DOHH2 (cell line): Measurements from ENCODE around the gene TBC1D22A.

Experiments used
- H3F3A ChIP-seq: fragments of 200-600 bp; sonication (generic), shearing (Covaris generic); 2 replicates; pipeline ENCODE4 v1.6.0; 2016; ENCODE audit warnings: antibody characterized with exemption, mild to moderate bottlenecking; ENCODE audit not compliant: control insufficient read depth, insufficient read depth
- H3K27ac ChIP-seq: fragments of 200-600 bp; sonication (generic); 2 replicates; pipeline ENCODE4 v1.5.1; 2014; ENCODE audit warnings: low read depth, mild to moderate bottlenecking, low read length, moderate library complexity
- H3K27me3 ChIP-seq: fragments of 200-600 bp; sonication (generic); 2 replicates; pipeline ENCODE4 v1.6.1; 2014; ENCODE audit warnings: mild to moderate bottlenecking, low read length, mixed read lengths; ENCODE audit not compliant: control insufficient read depth
- H3K36me3 ChIP-seq: fragments of 200-600 bp; sonication (generic); 2 replicates; pipeline ENCODE4 v1.6.1; 2014; ENCODE audit warnings: mild to moderate bottlenecking, low read length, moderate library complexity, mixed read lengths; ENCODE audit not compliant: control insufficient read depth
- H3K4me1 ChIP-seq: fragments of 200-600 bp; sonication (generic); 2 replicates; pipeline ENCODE4 v1.6.1; 2014; ENCODE audit warnings: mild to moderate bottlenecking, low read length, mixed read lengths; ENCODE audit not compliant: control insufficient read depth
- H3K4me2 ChIP-seq: fragments of 200-600 bp; sonication (generic); 2 replicates; pipeline ENCODE4 v1.6.0; 2014; ENCODE audit warnings: mild to moderate bottlenecking, low read length, moderate library complexity
- H3K4me3 ChIP-seq: fragments of 200-600 bp; sonication (generic); 2 replicates; pipeline ENCODE4 v1.5.1; 2014; ENCODE audit warnings: mild to moderate bottlenecking, low read length, mixed read lengths
- H3K79me2 ChIP-seq: fragments of 200-600 bp; sonication (generic); 2 replicates; pipeline ENCODE4 v1.6.1; 2014; ENCODE audit warnings: mild to moderate bottlenecking, low read length, mixed read lengths; ENCODE audit not compliant: control insufficient read depth
- H3K9me2 ChIP-seq: fragments of 200-600 bp; sonication (generic); replicated peaks from 2 replicates; pipeline ENCODE4 v1.6.1; 2014; ENCODE audit warnings: mild to moderate bottlenecking, low read length, mixed read lengths; ENCODE audit not compliant: control insufficient read depth
- H3K9me3 ChIP-seq: fragments of 200-600 bp; sonication (generic); 2 replicates; pipeline ENCODE4 v1.6.1; 2014; ENCODE audit warnings: antibody characterized with exemption, low read length, mixed read lengths; ENCODE audit not compliant: control insufficient read depth, insufficient read depth
- H4K20me1 ChIP-seq: fragments of 200-600 bp; sonication (generic); 2 replicates; pipeline ENCODE4 v1.6.0; 2014; ENCODE audit warnings: low read depth, mild to moderate bottlenecking, antibody characterized with exemption, low read length, moderate library complexity; ENCODE audit not compliant: control insufficient read depth, insufficient read depth
- EZH2phosphoT487 ChIP-seq: fragments of 200-600 bp; sonication (generic); IDR thresholded peaks from 2 replicates; pipeline ENCODE4 v1.6.1; 2017; ENCODE audit warnings: borderline replicate concordance, mild to moderate bottlenecking, antibody characterized with exemption, low read length, moderate library complexity, mixed read lengths
- TF ChIP-seq, protein P1 (sequence below): fragments of 200-600 bp; sonication (generic); IDR thresholded peaks from one replicate; pipeline ENCODE4 v1.5.1; 2014; ENCODE audit warnings: antibody characterized with exemption, mild to moderate bottlenecking, low read depth, low read length; ENCODE audit not compliant: poor library complexity, severe bottlenecking

The TBC1D22A gene

DNA sequence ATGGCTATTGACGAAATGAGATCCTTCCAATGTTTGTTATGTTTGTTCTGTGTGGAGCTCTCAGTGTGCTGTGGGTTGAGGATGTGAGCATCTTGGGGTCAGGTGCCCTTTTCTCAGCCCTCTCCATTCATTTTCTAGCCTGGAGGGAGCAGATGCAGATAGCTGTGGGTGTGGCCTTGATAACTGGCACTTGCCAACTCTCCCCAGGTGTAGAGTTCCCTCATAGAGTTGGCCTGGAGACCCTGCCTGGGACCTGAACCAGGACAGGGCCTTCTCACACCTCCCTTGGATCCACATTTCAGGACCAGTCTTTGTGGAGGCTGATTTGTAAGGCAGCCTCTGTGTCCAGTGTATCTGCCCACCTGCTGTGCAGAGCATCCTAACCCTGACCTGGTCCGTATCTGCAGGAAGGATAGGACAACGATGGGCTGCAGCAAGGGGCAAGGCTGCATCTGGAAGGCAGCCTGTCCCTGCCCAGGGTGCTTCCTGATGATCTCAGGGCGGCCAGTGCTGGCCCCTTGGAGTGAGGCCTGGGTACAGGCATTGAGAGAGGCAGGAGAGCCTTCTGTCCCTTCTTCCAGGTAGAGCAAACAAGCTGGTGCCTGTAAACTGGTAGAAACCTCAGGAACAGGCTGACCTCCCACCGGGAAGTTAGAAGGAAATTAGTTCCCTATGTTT lies 245.9 kb downstream of the TBC1D22A start:
- H3K79me2 ChIP-seq: peaks cover 57% of the 10 kb centered on the region
- H3K9me3 ChIP-seq: no peaks in the 10 kb centered on the region
- H3K36me3 ChIP-seq: peaks cover 91% of the 10 kb centered on the region
- no peak overlapping the region for H3K27ac ChIP-seq
- no peak overlapping the region for H3K4me3 ChIP-seq
- H3F3A ChIP-seq: no peaks in the 10 kb centered on the region
- TF ChIP-seq, protein P1, sequence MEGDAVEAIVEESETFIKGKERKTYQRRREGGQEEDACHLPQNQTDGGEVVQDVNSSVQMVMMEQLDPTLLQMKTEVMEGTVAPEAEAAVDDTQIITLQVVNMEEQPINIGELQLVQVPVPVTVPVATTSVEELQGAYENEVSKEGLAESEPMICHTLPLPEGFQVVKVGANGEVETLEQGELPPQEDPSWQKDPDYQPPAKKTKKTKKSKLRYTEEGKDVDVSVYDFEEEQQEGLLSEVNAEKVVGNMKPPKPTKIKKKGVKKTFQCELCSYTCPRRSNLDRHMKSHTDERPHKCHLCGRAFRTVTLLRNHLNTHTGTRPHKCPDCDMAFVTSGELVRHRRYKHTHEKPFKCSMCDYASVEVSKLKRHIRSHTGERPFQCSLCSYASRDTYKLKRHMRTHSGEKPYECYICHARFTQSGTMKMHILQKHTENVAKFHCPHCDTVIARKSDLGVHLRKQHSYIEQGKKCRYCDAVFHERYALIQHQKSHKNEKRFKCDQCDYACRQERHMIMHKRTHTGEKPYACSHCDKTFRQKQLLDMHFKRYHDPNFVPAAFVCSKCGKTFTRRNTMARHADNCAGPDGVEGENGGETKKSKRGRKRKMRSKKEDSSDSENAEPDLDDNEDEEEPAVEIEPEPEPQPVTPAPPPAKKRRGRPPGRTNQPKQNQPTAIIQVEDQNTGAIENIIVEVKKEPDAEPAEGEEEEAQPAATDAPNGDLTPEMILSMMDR: no peak
- TF ChIP-seq EZH2phosphoT487: no peak
- no peaks in the 10 kb centered on the region for H3K4me1 ChIP-seq
- H3K9me2 ChIP-seq: no peaks in the 10 kb centered on the region
- H3K27me3 ChIP-seq: no peaks in the 10 kb centered on the region
- peaks cover 4% of the 10 kb centered on the region; the same call in 1 of the 2 replicates for H4K20me1 ChIP-seq
- H3K4me2 ChIP-seq: no peak overlapping the region

DNA sequence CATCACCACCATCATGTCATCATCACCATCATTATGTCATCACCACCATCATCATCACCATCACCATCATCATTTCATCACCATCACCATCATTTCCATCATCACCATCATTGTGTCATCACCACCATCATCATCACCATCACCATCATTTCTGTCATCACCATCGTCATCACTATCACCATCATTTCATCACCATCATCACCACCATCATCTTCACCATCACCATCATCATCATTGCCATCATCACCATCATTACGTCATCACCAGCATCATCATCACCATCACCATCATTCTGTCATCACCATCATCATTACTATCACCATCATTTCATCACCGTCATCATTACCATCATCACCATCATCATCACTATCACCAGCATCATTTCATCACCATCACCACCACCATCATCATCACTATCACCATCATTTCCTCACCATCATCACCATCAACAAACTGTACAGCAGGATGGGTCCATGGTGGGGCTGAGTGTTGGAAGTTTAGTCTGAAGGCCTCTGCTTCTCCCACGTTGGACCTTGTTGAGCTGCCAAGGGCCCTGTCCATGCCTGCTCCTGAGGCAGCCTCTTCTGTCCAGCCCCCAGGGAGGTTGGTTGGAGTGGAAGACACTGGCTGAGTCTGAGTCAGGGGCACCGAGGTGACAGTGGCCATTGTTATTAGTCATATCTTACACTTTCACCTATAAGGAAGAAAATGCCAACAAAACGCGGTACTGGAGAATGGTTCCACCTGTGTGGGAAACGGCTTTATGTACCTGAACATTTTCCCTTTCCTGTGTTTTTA lies 247.1 kb downstream of the TBC1D22A start:
- Histone ChIP-seq H3K9me2 (no peaks in the 10 kb centered on the region), H3K36me3 (peaks cover 91% of the 10 kb centered on the region), H3K4me3 (no peak overlapping the region), H3K27me3 (no peaks in the 10 kb centered on the region), H3K79me2 (peaks cover 61% of the 10 kb centered on the region), H3K4me2 (no peak overlapping the region), H4K20me1 (peaks cover 4% of the 10 kb centered on the region; the same call in 1 of the 2 replicates), H3K27ac (no peak overlapping the region), H3K4me1 (no peaks in the 10 kb centered on the region), H3K9me3 (peaks cover 7% of the 10 kb centered on the region; the same call in 1 of the 2 replicates), H3F3A (no peaks in the 10 kb centered on the region)
- TF ChIP-seq EZH2phosphoT487: no peak
- TF ChIP-seq, protein P1: no peak

DNA sequence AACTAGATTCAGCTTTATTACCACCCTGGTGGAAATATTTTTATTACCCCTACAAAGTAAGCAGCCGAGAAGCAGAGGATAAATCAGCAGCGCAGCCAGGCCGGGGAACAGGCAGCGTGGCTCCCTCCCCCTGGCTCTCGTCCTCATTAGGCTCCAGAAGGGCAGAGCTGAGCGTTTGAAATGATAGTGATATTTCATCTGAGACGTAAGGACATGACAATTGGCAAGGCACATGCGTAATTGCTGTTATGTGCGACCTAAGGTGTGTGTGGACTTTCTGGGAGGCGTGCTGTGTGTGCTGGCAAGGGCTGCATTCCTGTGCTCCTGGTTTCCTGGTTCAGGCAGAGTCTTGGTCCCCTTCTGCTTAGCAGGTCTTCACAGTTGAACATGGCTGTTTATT lies 247.8 kb downstream of the TBC1D22A start:
- no peaks in the 10 kb centered on the region for H3K4me1 ChIP-seq
- H3K79me2 ChIP-seq: peaks cover 61% of the 10 kb centered on the region
- peaks cover 4% of the 10 kb centered on the region; the same call in 1 of the 2 replicates for H4K20me1 ChIP-seq
- H3K9me3 ChIP-seq: peaks cover 8% of the 10 kb centered on the region; the same call in 1 of the 2 replicates
- H3K9me2 ChIP-seq: no peaks in the 10 kb centered on the region
- H3K36me3 ChIP-seq: peaks cover 89% of the 10 kb centered on the region
- H3K27me3 ChIP-seq: no peaks in the 10 kb centered on the region
- no peak overlapping the region for H3K27ac ChIP-seq
- H3F3A ChIP-seq: no peaks in the 10 kb centered on the region
- no peak overlapping the region for H3K4me2 ChIP-seq
- H3K4me3 ChIP-seq: no peak overlapping the region
- TF ChIP-seq, protein P1: no peak
- no peak for TF ChIP-seq EZH2phosphoT487
